HG02943 (cell line): Measurements from ENCODE around the gene GTPBP6.
A peak's percentile ranks its signal among the peaks of the same experiment; 100 is the strongest.
"Not testable (repeated sequence)": the region's sequence is repeated elsewhere in the genome, so short reads cannot be mapped to it uniquely, and the experiment has no call there.

Experiments used
- ATAC-seq: cut with Tn5 transposase; IDR thresholded peaks from one replicate; pipeline ENCODE4 v1.9.1; 2021; ENCODE audit warnings: mild to moderate bottlenecking, low read depth, moderate library complexity; ENCODE audit not compliant: unreplicated experiment

The GTPBP6 gene

GRCh38 chrX:320126-320783 is 1.7 kb upstream of the GTPBP6 start:
- ATAC-seq: no peak

- no peak for ATAC-seq
Measured at GRCh38 chrX:319579-320125, 1.1 kb upstream of the GTPBP6 start.

DNA sequence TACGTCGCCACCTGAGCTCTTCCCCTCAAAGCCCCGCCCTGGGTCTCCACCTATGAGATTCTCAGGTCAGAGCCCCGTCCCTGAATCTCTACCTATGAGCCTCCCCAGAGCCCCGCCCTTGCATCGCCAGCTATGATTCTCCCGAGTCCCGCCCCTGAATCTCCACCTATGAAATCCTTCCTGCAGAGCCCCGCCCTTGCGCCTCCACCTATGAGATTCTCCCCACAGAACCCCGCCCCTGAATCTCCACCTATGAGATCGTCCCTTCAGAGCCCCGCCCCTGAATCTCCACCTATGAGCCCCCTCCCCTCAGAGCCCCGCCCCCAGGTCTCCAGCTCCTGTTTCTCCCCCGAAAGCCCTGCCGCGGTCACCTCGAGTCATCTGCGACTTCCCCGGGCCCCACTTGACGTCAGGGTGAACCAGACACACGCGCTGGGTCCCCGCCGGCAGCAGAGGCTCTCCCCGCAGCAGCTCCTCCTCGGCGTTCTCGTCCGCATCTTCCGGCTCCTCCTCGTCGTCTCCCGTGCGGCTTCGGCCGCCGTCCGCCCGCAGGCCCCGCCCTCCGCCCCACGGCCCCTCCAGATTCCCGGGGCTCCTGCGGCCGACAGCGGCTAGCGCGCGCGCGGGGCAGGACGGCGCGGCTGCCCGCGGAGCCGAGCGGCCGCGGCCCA is 393 bp downstream of the GTPBP6 start:
- peak; percentile 67 for ATAC-seq

- no peak for ATAC-seq
Measured at GRCh38 chrX:317424-318067, 1.1 kb downstream of the GTPBP6 start.

DNA sequence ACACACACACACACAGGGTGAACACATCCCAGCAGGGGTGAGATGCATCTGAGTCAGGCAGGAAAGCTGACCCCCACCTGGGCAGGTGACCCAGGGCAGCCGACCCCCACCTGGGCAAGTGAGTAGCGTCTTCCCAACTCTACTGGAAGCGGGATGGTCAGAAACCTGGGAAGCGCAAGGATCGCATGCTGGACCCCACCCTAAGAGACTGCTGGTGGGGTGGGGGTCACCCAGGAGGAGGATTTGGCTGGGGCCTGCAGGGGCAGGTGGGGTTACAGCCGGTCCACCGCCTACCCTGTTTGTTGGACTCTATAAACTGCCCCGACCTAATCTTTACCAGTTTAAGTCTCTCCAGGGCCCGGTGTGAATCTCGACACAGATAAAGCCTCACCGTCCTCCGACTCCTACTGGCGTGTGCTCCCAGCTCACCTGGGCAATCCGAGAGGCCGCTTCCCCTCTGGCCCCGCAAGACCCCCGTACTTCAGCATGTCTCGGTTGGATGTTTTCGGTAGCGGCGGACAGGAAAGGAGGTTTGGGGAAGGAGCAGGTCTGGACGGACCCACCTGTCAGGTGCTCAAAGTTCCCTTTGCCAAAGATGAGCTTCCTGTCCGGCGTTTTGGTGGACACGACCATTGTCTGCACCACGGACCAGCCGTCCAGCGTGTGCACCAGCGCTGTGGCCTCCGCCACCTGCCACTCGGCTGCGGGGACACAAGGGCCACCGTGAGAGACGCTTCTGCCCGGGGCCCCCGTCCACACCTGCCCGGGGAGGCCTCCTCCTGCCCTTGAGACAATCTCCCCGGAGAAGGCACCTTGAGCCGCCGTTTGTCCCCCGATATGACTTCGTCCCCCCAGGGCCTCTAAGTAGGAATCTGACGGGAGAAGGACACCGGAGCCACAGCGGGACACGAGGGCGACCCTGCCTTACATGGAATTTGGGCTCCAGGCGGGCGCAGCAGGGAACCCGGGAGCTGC is 2.0 kb downstream of the GTPBP6 start:
- ATAC-seq: no peak

DNA sequence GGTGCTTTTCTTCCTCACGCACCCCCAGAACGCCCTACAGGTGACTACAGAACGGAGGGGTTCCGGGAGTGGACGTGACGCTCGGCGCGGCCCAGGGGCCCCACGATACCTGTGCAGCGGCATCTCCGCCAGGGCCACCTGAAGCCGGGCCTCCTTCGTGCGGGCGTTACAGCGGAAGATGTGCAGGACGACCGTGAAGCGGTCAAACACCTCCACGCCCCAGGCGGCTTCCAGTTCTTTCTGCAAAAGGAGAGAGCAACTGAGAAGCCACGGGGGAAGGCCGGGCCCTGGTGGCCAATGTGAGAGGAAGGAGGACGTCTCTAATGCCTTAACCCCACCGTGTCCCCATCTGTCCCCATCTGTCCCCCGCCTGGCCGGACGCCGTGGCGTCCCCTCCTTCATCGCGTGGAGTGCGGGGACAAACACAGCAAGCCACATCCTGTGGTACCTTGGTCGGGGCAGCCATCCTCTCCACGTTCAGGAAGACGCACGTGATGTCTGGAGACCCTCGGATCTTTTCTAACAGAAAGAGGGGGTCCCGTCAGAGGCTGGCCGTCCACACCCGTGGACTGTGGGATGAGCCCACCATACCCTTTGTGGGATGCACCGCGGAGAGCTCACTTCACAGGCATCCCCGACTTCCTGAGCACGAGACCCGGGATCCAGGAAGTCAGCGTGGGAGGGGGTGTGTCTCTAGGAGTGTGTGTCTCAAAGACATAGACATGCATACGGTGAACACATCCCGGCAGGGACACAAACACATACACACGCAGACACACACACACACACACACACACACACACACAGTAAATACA is 3.6 kb downstream of the GTPBP6 start:
- ATAC-seq: no peak

DNA sequence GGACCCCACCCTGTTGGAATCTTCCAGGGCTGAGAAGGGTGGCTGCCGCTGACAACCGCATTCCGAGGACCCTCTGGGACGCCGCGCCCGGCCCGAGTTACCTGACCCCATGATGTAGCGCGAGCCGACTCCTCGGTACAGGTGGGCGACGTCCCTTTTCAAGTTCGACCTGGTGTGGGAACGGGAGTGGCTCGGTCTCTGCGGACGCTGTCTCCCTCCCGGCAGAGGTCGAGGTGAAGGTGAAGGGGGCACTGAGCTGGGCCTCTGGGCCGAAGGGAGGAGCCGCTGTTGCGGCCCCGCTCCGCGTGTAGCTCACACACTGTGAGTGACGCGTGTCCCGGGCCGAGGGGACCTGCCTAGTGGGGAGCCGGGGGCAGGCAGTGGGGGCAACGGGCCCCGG is 4.5 kb downstream of the GTPBP6 start:
- no peak for ATAC-seq

GRCh38 chrX:313546-313945 is 5.0 kb downstream of the GTPBP6 start:
- no peak for ATAC-seq

DNA sequence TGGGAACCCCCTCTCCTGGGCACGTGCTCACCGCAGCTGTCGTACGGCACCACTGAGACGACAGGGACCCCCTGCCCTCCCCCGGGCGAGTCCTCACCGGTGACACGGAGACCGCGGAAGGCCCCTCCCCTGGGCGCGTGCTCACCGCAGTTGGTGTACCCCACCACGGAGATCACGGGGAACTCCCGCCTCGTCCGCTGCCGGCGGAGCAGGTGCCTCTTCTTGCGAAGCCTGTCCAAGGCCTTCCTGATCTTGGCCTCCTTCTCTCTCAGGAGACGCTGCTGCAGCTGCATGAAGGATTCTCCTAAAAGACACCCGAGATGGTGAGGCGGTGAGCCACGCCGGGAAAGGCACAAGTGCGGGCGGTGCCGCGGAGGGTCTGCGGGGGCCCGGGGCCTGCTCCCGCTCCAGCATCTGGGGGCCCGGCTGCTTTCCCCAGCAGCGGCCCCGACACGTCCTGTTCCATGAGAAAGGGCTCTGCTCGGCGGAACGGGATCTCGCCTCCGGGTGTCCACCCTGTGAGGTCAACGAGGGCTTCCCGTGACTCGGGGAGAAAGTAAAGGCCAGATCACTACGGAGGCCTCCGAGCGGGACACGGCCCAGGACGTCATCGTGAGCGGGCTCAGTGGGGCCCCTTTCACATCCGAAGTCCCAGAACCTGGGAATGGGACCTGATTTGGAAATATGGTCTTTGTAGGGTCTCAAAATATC is 5.8 kb downstream of the GTPBP6 start:
- no peak for ATAC-seq

- ATAC-seq: no peak
Measured at GRCh38 chrX:311156-312129, 7.2 kb downstream of the GTPBP6 start.

- no peak for ATAC-seq
Measured at GRCh38 chrX:310621-311155, 7.9 kb downstream of the GTPBP6 start.

- no peak for ATAC-seq
Measured at GRCh38 chrX:308821-309520, 9.6 kb downstream of the GTPBP6 start.

- no peak for ATAC-seq
Measured at GRCh38 chrX:307261-308111, 11.1 kb downstream of the GTPBP6 start.

- not testable (repeated sequence) for ATAC-seq
Measured at GRCh38 chrX:306614-307251, 11.9 kb downstream of the GTPBP6 start.

DNA sequence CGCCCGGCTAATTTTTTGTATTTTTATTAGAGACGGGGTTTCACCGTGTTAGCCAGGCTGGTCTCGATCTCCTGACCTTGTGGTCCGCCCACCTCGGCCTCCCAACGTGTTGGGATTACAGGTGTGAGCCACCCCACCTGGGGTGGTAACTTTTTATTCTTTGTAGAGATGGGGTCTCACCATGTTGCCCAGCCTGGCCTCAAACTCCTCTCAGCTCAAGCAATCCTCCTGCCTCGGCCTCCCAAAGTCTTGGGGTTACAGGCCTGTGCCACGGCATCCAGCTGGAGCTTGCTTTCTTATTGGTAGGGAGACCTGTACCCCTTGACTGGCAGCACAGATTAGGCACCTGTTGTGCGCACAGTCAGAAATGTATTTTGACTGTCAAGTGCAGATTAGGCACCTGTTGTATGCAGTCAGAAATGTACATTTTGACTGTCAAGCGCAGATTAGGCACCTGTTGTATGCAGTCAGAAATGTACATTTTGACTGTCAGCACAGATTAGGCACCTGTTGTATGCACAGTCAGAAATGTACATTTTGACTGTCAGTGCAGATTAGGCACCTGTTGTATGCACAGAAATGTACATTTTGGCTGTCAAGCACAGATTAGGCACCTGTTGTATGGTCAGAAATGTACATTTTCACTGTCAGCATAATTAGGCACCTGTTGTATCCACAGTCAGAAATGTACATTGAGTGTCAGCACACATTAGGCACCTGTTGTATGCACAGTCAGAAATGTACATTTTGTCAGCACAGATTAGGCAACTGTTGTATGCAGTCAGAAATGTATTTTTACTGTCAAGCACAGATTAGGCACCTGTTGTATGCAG is 12.6 kb downstream of the GTPBP6 start:
- not testable (repeated sequence) for ATAC-seq
